IPS-15b (cell line): Measurements from ENCODE around the gene MLC1.
A peak's percentile ranks its signal among the peaks of the same experiment; 100 is the strongest.

Source experiments
- H3K27me3 ChIP-seq: one replicate; pipeline ENCODE4 v1.6.1; 2013; ENCODE audit warnings: low read length; ENCODE audit not compliant: control insufficient read depth, insufficient read depth
- H3K36me3 ChIP-seq: one replicate; pipeline ENCODE4 v1.6.1; 2013; ENCODE audit warnings: low read length; ENCODE audit not compliant: control insufficient read depth, insufficient read depth
- H3K4me1 ChIP-seq: one replicate; pipeline ENCODE4 v1.6.1; 2013; ENCODE audit warnings: mild to moderate bottlenecking, low read length; ENCODE audit not compliant: control insufficient read depth, insufficient read depth
- H3K4me3 ChIP-seq: one replicate; pipeline ENCODE4 v1.5.1; 2013; ENCODE audit warnings: low read depth, low read length
- H3K9ac ChIP-seq: one replicate; pipeline ENCODE4 v1.6.1; 2013; ENCODE audit warnings: low read depth, mild to moderate bottlenecking, low read length
- H3K9me3 ChIP-seq: one replicate; pipeline ENCODE4 v1.6.1; 2013; ENCODE audit warnings: mild to moderate bottlenecking, low read length; ENCODE audit not compliant: control insufficient read depth, insufficient read depth

MLC1 gene

DNA sequence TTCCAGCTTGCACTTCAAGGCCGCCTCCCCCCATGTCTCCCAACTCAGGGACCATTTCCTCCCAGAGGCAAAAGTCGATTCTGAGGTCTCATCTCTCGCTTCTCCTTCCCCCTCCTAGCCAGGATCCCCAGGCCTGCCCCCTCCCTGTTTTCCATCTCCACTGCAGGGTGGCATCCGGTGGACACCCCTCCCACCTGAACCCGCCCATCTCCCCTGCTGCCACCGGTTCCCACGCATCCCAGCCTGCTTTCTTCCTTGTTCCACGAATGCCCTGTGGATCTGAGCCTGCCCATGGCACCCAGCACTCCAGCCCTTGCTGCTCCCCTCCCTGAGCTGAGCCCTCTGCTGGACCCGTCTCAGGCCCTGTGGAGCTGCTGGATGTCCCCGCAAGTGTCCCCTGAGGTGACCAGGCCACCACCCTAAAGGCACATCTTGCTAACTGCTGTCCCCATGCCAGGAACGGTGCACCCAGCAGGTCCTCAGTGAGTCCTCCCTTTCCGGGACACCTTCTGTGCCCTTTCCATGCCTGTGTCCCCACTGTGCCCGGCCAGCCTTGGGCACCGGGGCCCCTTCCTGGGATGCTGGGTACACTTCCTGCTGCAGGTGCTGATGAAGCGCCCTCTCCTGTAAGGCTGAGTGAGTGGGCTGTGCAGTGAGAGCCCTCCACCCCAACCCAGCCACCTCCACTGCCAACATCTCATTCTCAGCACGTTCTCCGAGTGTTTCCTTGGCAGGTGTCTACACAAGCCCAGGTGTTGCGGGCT lies 73.6 kb downstream of the MLC1 start:
- Histone ChIP-seq H3K9me3 (no peaks in the 10 kb centered on the region), H3K9ac (no peak overlapping the region), H3K36me3 (no peaks in the 10 kb centered on the region), H3K4me1 (no peaks in the 10 kb centered on the region), H3K4me3 (peak overlapping the region; percentile 8), H3K27me3 (peaks cover 37% of the 10 kb centered on the region)

DNA sequence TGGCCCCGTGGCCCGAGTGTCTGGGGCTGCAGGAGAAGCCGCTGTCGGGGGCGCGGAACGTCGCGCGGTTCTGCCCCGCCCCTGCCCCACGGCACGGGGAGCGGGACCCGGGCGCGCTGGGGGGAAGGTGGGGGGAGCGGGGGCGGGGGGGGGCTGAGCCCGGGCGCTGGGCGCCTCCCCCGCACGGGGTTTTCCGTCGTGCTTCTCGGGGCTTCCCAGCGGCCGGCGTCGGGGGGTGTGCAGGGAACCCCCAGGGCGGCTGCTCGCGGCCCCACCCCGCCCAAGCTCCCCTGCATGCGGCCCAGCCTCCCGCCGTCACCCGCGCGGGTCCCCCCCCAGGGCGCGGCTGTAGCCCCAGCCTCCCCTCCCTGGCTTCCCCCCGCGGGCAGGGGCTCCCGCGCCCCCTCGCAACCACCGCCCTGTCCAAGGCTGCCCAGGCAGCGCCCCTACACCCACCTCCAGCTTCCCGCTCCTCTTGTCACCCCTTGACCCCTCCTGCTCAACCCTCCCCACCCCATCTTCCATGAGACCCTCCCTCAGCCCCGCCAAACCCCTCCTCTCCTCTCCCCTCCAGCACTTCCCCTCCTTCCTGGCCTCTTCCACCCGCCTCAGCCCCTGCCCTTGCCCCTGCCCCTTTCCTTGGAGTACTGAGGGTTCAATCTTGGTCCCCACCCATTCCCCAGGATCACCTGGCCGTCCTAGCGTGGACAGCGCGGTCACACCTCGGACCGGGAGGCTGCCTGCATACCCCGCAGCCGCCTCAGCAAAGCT lies 74.4 kb downstream of the MLC1 start:
- H3K4me1 ChIP-seq, result peaks cover 3% of the 10 kb centered on the region
- no peak overlapping the region for H3K9ac ChIP-seq
- peaks cover 32% of the 10 kb centered on the region for H3K27me3 ChIP-seq
- no peaks in the 10 kb centered on the region for H3K36me3 ChIP-seq
- H3K4me3 ChIP-seq, result peak overlapping the region; percentile 8
- no peaks in the 10 kb centered on the region for H3K9me3 ChIP-seq

DNA sequence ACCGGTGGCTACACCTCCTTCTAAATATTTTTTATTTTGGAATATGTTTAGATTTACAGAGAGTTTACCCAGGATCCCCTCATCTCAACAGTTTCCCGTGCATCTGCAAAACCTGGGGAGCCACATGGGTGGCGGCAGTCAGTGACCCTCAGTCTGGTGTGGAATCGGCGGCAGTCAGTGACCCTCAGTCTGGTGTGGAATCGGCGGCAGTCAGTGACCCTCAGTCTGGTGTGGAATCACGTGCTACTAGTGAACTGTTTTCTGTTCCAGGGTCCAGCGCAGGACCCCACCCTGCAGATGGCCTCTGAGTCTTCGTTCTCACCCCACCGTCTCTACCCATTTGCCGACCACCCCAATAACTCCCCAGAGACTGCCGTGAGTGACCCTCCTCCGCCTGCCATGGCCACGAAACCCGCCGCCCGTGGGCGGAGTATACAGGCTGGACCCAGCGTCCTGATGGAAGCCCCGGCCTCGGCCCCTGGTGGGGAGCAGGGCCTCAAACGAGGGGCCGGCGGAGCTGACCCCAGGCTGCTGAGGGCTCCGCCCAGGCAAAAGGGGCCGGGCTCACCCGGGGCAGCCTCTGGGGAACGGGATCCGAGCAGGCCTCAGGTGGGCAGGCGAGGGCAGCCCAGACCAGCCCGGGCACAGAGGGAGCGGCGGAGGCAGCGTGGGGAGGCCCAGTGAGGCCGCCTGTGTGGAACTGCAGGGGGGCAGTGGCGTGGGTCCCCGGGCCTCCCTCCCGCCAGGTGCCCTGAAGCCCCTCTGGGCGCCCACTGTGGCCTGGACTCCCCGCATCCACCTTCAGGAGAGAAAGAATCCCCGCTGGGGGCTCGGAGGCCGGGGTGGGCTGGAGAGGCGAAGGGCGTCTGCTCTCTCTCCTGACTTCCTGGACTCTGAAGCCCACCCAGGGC lies 75.2 kb downstream of the MLC1 start:
- H3K4me1 ChIP-seq, result peaks cover 3% of the 10 kb centered on the region
- H3K4me3 ChIP-seq, result peak overlapping the region; percentile 8
- no peak overlapping the region for H3K9ac ChIP-seq
- no peaks in the 10 kb centered on the region for H3K36me3 ChIP-seq
- H3K27me3 ChIP-seq, result peaks cover 32% of the 10 kb centered on the region
- no peaks in the 10 kb centered on the region for H3K9me3 ChIP-seq
